Mesodermal cell (in vitro differentiated cells): ENCODE data around the gene UBE3A.

ENCODE experiments used
- H3K27ac ChIP-seq: 2 replicates; pipeline ENCODE4 v1.7.0; 2013; ENCODE audit warnings: mild to moderate bottlenecking, low read depth, low read length, moderate library complexity; ENCODE audit not compliant: severe bottlenecking
- H3K36me3 ChIP-seq: 2 replicates; pipeline ENCODE4 v1.7.1; 2013; ENCODE audit warnings: mild to moderate bottlenecking, low read length, moderate library complexity; ENCODE audit not compliant: control insufficient read depth, insufficient read depth
- H3K4me1 ChIP-seq: one replicate; pipeline ENCODE4 v1.7.1; 2013; ENCODE audit warnings: mild to moderate bottlenecking, low read length; ENCODE audit not compliant: insufficient read depth, control insufficient read depth, poor library complexity, severe bottlenecking
- H3K4me3 ChIP-seq: 2 replicates; pipeline ENCODE4 v1.7.0; 2013; ENCODE audit warnings: low read length, control low read depth, mild to moderate bottlenecking; ENCODE audit not compliant: insufficient read depth, poor library complexity, severe bottlenecking; ENCODE audit errors: extremely low read depth
- H3K9me3 ChIP-seq: 2 replicates; pipeline ENCODE4 v1.7.1; 2013; ENCODE audit warnings: mild to moderate bottlenecking, low read length, moderate library complexity; ENCODE audit not compliant: control insufficient read depth
- WGBS, 2 experiments: methylation state at CpG; one replicate each; pipeline ENCODE4 v1.1.5; 2013; ENCODE audit warnings: missing lambda C conversion rate in 2 of 2; ENCODE audit not compliant: insufficient coverage in 2 of 2; 5-methylcytosine and 5-hydroxymethylcytosine counted together

The UBE3A gene

DNA sequence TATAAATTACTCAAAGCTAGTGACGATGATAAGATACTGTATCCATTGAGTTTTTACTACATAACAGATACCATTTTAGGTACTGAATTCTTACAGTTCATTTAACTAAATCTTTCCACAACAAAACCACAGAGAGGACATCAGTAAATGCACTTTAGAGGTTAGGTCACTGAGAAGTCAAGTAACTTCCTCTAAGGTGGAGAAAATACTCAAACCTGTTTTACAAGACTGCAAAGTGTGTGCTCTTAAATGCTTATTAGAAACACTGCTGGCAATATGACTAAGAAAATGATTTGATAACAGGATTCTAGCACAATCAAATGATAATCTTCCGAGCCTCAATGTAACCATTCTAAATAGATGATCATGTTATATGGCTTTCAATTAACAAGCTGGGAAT lies 99.4 kb downstream of the UBE3A start:
- Histone ChIP-seq H3K4me1 (no peaks in the 10 kb centered on the region), H3K27ac (no peak overlapping the region), H3K36me3 (peaks cover 62% of the 10 kb centered on the region), H3K9me3 (no peaks in the 10 kb centered on the region), H3K4me3 (no peak overlapping the region)
- no CpG with 5 or more reads among the region's 2 CpGs for WGBS, 2 experiments

DNA sequence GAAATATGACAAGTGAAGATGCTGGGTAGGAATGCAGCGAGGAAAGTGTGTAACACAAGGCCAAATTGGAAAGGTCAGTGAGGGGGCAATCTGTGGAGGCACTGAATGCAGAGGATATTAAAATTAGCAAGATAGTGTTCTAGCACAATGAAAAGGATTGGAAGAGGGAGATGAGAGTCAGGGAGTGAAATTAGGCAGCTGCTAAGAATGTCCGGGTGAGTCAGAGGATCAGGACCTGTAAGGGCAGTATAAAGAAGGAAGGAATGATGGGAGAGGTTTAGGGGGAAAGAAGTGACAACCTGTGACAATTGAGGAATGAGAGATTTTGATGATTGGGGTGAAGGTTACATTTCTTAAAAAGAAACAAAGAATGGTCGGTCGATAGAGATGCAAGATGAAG lies 103.5 kb downstream of the UBE3A start:
- Histone ChIP-seq H3K36me3 (peaks cover 73% of the 10 kb centered on the region), H3K4me1 (no peaks in the 10 kb centered on the region), H3K4me3 (no peak overlapping the region), H3K9me3 (no peaks in the 10 kb centered on the region), H3K27ac (no peak overlapping the region)
- 85 to 96% methylated on average over 4 of the region's 4 CpGs for WGBS, 2 experiments

DNA sequence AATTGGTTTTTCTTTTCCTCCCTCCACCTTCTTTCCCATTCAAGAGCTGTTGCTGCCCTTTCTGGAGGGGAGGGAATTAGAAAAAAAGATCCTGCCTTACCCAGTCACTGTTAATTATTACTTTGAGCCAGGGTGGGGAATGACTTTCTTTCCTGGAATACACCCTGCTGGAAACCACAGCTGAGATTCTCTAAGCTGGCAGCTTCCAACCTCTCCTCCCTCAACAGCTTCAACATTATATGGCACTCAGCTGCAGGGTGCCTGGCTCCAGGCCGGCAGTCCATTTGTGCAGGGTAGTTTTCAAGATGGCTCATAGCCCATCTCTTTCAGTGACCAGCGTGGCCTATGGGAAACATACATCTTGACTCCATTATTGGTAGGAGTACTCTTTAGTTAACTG lies 105.8 kb downstream of the UBE3A start:
- Histone ChIP-seq H3K27ac (no peak overlapping the region), H3K9me3 (no peaks in the 10 kb centered on the region)

DNA sequence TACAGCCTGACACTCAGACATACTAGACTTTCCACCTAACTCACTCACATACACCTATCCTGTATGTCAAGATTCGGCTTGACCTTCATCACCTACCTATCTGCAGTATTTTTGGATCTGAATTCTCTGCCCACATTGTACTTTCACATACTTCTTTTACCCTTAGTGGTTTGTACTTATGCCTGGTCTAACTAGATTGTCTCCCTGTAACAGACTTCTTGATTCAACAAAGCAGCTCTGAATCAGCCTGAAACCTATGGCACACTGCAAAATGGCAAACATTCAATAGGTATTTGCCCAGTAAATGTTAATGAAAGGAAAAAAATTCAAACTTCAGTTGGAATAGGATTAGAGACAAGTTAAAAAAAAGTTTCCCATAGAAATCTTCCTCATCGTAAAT lies 106.5 kb downstream of the UBE3A start:
- no peaks in the 10 kb centered on the region for H3K9me3 ChIP-seq
- 89 to 100% methylated on average over 1 of the region's 2 CpGs for WGBS, 2 experiments
- H3K36me3 ChIP-seq = peaks cover 53% of the 10 kb centered on the region
- no peak overlapping the region for H3K4me3 ChIP-seq
- no peaks in the 10 kb centered on the region for H3K4me1 ChIP-seq
- H3K27ac ChIP-seq = no peak overlapping the region

More for the DNA sequence above, 105.8 kb downstream of the UBE3A start:
- peaks cover 60% of the 10 kb centered on the region for H3K36me3 ChIP-seq
- no peaks in the 10 kb centered on the region for H3K4me1 ChIP-seq
- H3K4me3 ChIP-seq = no peak overlapping the region
- 90 to 100% methylated on average over 1 to 2 of the region's 2 CpGs for WGBS, 2 experiments

DNA sequence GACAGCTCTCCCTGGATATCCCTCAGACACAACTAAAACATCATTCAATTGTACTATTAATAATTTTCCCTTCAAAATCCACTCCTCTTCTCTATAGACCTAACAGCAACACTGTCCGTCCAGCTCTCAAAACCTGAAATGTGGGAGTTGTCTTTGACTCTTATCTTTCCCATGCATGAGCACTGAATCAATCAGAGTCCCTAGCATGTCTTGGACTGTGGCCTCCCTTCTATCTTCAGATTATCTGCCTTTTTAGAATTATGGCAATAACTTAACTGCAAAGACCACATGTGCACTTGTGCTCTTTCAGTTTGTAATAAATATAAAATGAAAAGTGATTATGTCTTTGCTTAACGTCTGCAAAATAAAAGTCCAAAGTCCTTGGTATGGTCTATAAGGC lies 107.0 kb downstream of the UBE3A start:
- Histone ChIP-seq H3K4me3 (no peak overlapping the region), H3K27ac (no peak overlapping the region), H3K9me3 (no peaks in the 10 kb centered on the region), H3K36me3 (peaks cover 48% of the 10 kb centered on the region), H3K4me1 (no peaks in the 10 kb centered on the region)
- 100% methylated on average over 1 of the region's 2 CpGs for WGBS, 2 experiments

DNA sequence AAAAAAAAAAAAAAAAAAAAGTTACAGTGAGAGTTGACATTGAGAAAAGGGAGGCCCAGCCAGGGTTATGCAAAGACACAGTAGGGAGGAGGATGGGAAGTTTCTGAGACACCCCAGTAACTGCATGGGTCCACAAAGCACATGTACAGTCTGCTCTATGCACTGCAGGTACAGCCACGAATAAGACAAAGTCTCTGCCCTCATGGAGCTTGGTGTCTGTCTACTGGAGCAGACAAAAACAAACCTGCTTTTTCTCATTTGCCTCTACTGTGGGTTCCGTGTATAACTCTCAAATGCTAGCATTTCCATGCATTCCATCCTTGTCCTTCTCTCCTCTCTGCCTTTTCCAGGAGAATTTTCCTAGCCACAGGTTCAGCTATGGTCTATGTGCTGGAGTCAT lies 107.4 kb downstream of the UBE3A start:
- 93 to 98% methylated on average over 2 of the region's 2 CpGs for WGBS, 2 experiments
- Histone ChIP-seq H3K4me1 (no peaks in the 10 kb centered on the region), H3K4me3 (no peak overlapping the region), H3K36me3 (peaks cover 44% of the 10 kb centered on the region), H3K27ac (no peak overlapping the region), H3K9me3 (no peaks in the 10 kb centered on the region)

DNA sequence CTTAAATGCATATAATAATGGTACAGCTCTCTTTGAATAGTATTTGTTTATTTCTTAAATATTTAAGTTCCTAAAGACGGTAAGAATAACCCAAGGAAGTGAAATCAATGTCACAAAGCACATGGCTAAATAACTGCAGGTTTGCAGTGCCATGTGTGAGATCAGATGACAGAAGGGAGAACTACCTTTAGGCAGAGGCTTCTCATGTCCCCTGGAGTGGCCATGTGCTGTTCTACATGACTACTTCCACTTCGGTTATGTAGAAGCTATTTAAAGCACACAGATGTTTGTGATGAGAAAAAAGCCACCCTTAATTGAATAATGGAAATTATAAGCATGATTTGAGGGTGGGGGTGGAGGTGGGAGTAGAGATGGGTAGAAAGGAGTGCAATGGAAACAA lies 109.1 kb downstream of the UBE3A start:
- Histone ChIP-seq H3K4me3 (no peak overlapping the region), H3K36me3 (peaks cover 40% of the 10 kb centered on the region)
- WGBS, 2 experiments = 100% methylated on average over 1 of the region's 2 CpGs; no CpG with 5 or more reads in 1 of the 2 experiments

DNA sequence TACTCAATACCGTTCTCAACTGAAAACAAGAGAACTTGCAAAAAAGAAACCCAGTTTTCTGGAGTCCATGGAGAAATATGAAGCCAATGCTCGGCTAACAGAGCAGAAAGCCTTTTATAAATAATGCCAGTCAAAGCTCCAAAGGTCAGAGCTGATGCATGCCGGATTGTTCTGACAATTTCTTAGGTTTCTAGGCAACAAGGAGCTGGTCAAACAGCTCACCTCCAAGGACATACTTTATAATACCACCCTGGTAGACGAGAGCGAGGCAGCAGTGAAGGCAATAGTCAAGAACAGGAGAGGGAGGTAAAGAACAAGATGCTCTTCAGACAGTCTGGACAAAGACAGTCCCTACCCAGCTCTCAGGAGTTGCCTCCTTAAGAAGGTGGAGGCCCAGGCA lies 111.1 kb downstream of the UBE3A start:
- Histone ChIP-seq H3K9me3 (no peaks in the 10 kb centered on the region), H3K4me1 (no peaks in the 10 kb centered on the region), H3K4me3 (no peak overlapping the region), H3K36me3 (peaks cover 35% of the 10 kb centered on the region), H3K27ac (no peak overlapping the region)
- 94 to 100% methylated on average over 3 to 4 of the region's 5 CpGs for WGBS, 2 experiments

More for the DNA sequence above, 109.1 kb downstream of the UBE3A start:
- no peaks in the 10 kb centered on the region for H3K4me1 ChIP-seq
- H3K27ac ChIP-seq = no peak overlapping the region
- no peaks in the 10 kb centered on the region for H3K9me3 ChIP-seq

DNA sequence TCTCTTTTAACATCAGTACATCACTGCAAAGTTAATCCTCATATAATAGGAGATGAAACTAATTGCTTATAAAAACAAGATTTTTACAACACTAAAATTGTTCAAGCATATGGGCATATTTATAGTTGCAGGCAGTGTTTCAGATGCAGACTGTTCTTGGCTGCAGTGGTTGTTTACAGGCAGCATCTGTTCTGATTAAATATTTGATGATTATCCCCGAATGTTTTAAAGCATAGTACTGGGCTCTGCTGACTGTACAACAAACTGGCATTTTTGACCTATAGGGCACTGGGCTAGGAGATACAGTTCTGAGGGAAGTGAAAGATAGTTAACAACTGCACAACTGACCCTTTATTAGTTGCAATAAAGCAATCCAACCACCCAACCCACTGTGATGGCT lies 113.6 kb downstream of the UBE3A start:
- Histone ChIP-seq H3K4me3 (no peak overlapping the region), H3K4me1 (no peaks in the 10 kb centered on the region), H3K9me3 (peaks cover 3% of the 10 kb centered on the region), H3K36me3 (peaks cover 23% of the 10 kb centered on the region), H3K27ac (no peak overlapping the region)
- 100% methylated on average over 1 of the region's 1 CpG; no CpG with 5 or more reads in 1 of the 2 experiments for WGBS, 2 experiments

DNA sequence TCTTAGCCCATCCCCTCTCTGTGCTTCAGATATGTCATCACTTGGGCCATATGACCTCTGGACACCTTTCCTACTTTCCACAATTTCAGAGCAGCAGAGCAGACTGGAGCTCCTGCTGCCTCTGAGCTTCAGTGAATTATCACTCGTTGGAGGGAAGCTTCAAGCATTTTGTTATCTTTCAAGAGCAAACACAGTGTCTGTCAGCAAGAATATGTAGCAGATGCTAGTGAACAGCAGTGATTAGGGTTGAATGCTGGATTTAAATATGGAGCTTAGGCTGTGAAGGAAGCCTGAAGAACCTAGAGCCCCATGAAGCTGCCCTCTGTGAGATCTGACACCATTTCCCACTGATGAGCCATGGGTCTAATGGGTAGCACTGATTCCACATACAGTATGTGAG lies 115.4 kb downstream of the UBE3A start:
- no peak overlapping the region for H3K27ac ChIP-seq
- peaks cover 5% of the 10 kb centered on the region for H3K9me3 ChIP-seq
- H3K4me1 ChIP-seq = no peaks in the 10 kb centered on the region
- peaks cover 21% of the 10 kb centered on the region for H3K36me3 ChIP-seq
- WGBS, 2 experiments = 100% methylated on average over 1 of the region's 1 CpG; no CpG with 5 or more reads in 1 of the 2 experiments
- no peak overlapping the region for H3K4me3 ChIP-seq

DNA sequence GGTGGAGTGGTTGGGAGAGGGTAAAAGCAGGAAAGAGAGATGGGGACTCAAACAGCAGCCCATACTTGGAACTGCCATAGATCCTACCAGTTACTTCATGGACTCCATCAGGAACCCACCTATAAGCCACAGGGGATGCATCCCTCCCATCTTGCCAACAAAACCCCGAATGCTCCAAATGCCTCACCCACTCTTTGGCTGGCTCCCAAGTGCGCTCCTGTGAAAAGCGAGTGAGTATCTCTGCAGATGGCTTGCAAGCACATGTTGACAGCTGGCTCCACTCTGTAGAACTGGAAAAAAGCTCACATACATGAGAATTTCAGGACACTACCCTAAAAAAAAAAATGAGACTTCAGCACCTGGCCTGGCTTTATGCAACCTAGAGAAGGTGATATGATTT lies 151.0 kb downstream of the UBE3A start:
- Histone ChIP-seq H3K4me3 (no peak overlapping the region), H3K27ac (no peak overlapping the region), H3K4me1 (no peaks in the 10 kb centered on the region), H3K9me3 (peaks cover 6% of the 10 kb centered on the region), H3K36me3 (no peaks in the 10 kb centered on the region)
- WGBS, 2 experiments = 81 to 94% methylated on average over 3 of the region's 3 CpGs
